Mesenchymal stem cell (in vitro differentiated cells and primary cell): ENCODE data around the gene FANCI.
A peak's percentile ranks its signal among the peaks of the same experiment; 100 is the strongest.
"Not testable (repeated sequence)": the region's sequence is repeated elsewhere in the genome, so short reads cannot be mapped to it uniquely, and the experiment has no call there.

ENCODE experiments used
- DNase-seq: peaks from one replicate; pipeline ENCODE4 v3.0.0-alpha.2; 2013
- H2AFZ ChIP-seq: one replicate; pipeline ENCODE4 v1.6.1; 2013; ENCODE audit warnings: low read depth, mild to moderate bottlenecking, control low read depth, inconsistent platforms, low read length, moderate library complexity
- H2AK5ac ChIP-seq: 2 replicates; pipeline ENCODE4 v1.6.1; 2013; ENCODE audit warnings: low read length, moderate library complexity, mild to moderate bottlenecking, inconsistent platforms; ENCODE audit not compliant: severe bottlenecking
- H2BK120ac ChIP-seq: one replicate; pipeline ENCODE4 v1.6.1; 2013; ENCODE audit warnings: low read depth, mild to moderate bottlenecking, inconsistent platforms, low read length, moderate library complexity
- H2BK12ac ChIP-seq, 2 experiments: one replicate each; pipeline ENCODE4 v1.6.1; 2013; ENCODE audit warnings: inconsistent platforms in 2 of 2, low read length in 2 of 2, mild to moderate bottlenecking in 2 of 2, moderate library complexity in 2 of 2, control low read depth in 1 of 2
- H2BK15ac ChIP-seq: one replicate; pipeline ENCODE4 v1.6.1; 2013; ENCODE audit warnings: mild to moderate bottlenecking, low read depth, inconsistent platforms; ENCODE audit not compliant: poor library complexity, severe bottlenecking
- H2BK5ac ChIP-seq: 2 replicates; pipeline ENCODE4 v1.6.1; 2013; ENCODE audit warnings: low read depth, mild to moderate bottlenecking, low read length, control low read depth, inconsistent platforms; ENCODE audit not compliant: poor library complexity, severe bottlenecking
- H3K14ac ChIP-seq, 2 experiments: one replicate each; pipeline ENCODE4 v1.6.1; 2013; ENCODE audit warnings: inconsistent platforms in 2 of 2, low read length in 2 of 2, control low read depth in 1 of 2, mild to moderate bottlenecking in 1 of 2, moderate library complexity in 1 of 2
- H3K18ac ChIP-seq, 2 experiments: one replicate each; pipeline ENCODE4 v1.6.1; 2013; ENCODE audit warnings: inconsistent platforms in 2 of 2, low read length in 2 of 2, control low read depth in 1 of 2, low read depth in 1 of 2, mild to moderate bottlenecking in 1 of 2
- H3K23ac ChIP-seq, 2 experiments: one replicate each; pipeline ENCODE4 v1.6.1; 2013; ENCODE audit warnings: inconsistent platforms in 2 of 2, low read length in 2 of 2, mild to moderate bottlenecking in 2 of 2, moderate library complexity in 2 of 2, control low read depth in 1 of 2
- H3K27ac ChIP-seq: 2 replicates; pipeline ENCODE4 v1.5.1; 2013; ENCODE audit warnings: mild to moderate bottlenecking, moderate library complexity, low read length, control low read depth, inconsistent platforms; ENCODE audit not compliant: poor library complexity, severe bottlenecking
- H3K27me3 ChIP-seq, 2 experiments: 2 replicates each; pipeline versions ENCODE4 v1.6.1 to v1.7.0; 2013; ENCODE audit warnings: low read length in 2 of 2, mild to moderate bottlenecking in 2 of 2, moderate library complexity in 2 of 2, control low read depth in 1 of 2, inconsistent platforms in 1 of 2; ENCODE audit not compliant: control insufficient read depth in 1 of 2, insufficient read depth in 1 of 2
- H3K36me3 ChIP-seq, 2 experiments: 2 replicates each; pipeline versions ENCODE4 v1.6.1 to v1.7.0; 2013; ENCODE audit warnings: low read length in 2 of 2, control low read depth in 1 of 2, inconsistent platforms in 1 of 2, low read depth in 1 of 2, mild to moderate bottlenecking in 1 of 2; ENCODE audit not compliant: insufficient read depth in 2 of 2, control insufficient read depth in 1 of 2
- H3K4ac ChIP-seq, 2 experiments: one replicate each; pipeline ENCODE4 v1.6.1; 2013; ENCODE audit warnings: inconsistent platforms in 2 of 2, low read length in 2 of 2, mild to moderate bottlenecking in 2 of 2, moderate library complexity in 2 of 2, control low read depth in 1 of 2, low read depth in 1 of 2
- H3K4me1 ChIP-seq: 2 replicates; pipeline ENCODE4 v1.6.1; 2013; ENCODE audit warnings: low read depth, low read length, control low read depth; ENCODE audit not compliant: control insufficient read depth, insufficient read depth
- H3K4me2 ChIP-seq: 2 replicates; pipeline ENCODE4 v1.6.1; 2013; ENCODE audit warnings: low read length, mild to moderate bottlenecking, inconsistent platforms; ENCODE audit not compliant: poor library complexity, severe bottlenecking
- H3K4me3 ChIP-seq, 2 experiments: 2 replicates each; pipeline versions ENCODE4 v1.5.1 to v1.7.0; 2013; ENCODE audit warnings: low read length in 2 of 2, mild to moderate bottlenecking in 2 of 2, control low read depth in 1 of 2, low read depth in 1 of 2; ENCODE audit not compliant: insufficient read depth in 1 of 2
- H3K79me1 ChIP-seq: replicated peaks from 2 replicates; pipeline ENCODE4 v1.6.1; 2013; ENCODE audit warnings: mild to moderate bottlenecking, control low read depth, low read length, inconsistent platforms; ENCODE audit not compliant: poor library complexity, severe bottlenecking
- H3K9ac ChIP-seq: 2 replicates; pipeline ENCODE4 v1.7.0; 2013; ENCODE audit warnings: mild to moderate bottlenecking, low read length, moderate library complexity
- H3K9me3 ChIP-seq: 2 replicates; pipeline ENCODE4 v1.7.0; 2013; ENCODE audit warnings: mild to moderate bottlenecking, low read length; ENCODE audit not compliant: control insufficient read depth
- H4K8ac ChIP-seq: one replicate; pipeline ENCODE4 v1.6.1; 2013; ENCODE audit warnings: inconsistent platforms, mild to moderate bottlenecking, low read length, moderate library complexity
- H4K91ac ChIP-seq: one replicate; pipeline ENCODE4 v1.6.1; 2013; ENCODE audit warnings: mild to moderate bottlenecking, low read length, inconsistent platforms
- WGBS: methylation state at CpG from one replicate; pipeline ENCODE4 v1.1.7; 2013; ENCODE audit warnings: mixed read lengths; 5-methylcytosine and 5-hydroxymethylcytosine counted together

FANCI gene

DNA sequence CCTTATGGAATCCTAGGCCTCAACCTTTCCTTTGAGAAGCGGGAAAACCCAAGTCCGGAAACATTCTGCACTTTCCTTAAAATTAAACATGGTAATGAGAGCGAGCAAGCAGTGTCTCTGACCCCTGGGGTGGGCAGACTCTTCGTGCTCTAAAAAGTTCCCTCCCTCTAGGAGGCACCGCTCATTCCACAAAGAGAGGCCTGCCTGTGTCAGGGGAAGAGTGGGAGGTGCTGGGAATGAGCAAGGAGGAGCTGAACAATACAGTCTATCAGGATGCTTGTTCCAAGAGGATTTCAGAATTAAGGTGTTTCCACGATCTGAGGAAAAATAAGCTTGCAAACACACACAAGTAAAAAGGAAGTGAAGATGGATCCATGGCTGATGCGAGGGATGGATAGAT lies 16.4 kb upstream of the FANCI start:
- 79% methylated on average over 7 of the region's 7 CpGs for WGBS
- Histone ChIP-seq H3K4ac (no peak overlapping the region), H3K27me3 (peaks cover 2 to 5% of the 10 kb centered on the region in 2 experiments), H3K4me1 (no peaks in the 10 kb centered on the region), H3K27ac (no peak overlapping the region), H3K14ac (no peak overlapping the region), H3K4me3 (no peak overlapping the region), H3K4me2 (no peak overlapping the region), H2BK15ac (no peak overlapping the region), H4K91ac (no peak overlapping the region), H2BK5ac (no peak overlapping the region), H2AK5ac (no peak overlapping the region), H3K9me3 (no peaks in the 10 kb centered on the region), H2AFZ (no peak overlapping the region), H3K23ac (no peak overlapping the region), H3K36me3 (no peaks in the 10 kb centered on the region), H2BK120ac (no peak overlapping the region), H2BK12ac (no peak overlapping the region), H3K79me1 (no peaks in the 10 kb centered on the region), H3K18ac (no peak overlapping the region), H3K9ac (no peak overlapping the region), H4K8ac (no peak overlapping the region)
- no peak for DNase-seq

- Histone ChIP-seq H3K79me1 (no peaks in the 10 kb centered on the region), H3K4ac (no peak overlapping the region), H3K36me3 (no peaks in the 10 kb centered on the region), H3K9ac (no peak overlapping the region), H2AK5ac (no peak overlapping the region), H3K27ac (no peak overlapping the region), H2BK120ac (no peak overlapping the region), H2BK5ac (no peak overlapping the region), H3K4me1 (no peaks in the 10 kb centered on the region), H3K14ac (no peak overlapping the region), H2BK12ac (no peak overlapping the region), H3K18ac (no peak overlapping the region), H3K4me3 (no peak overlapping the region), H3K9me3 (no peaks in the 10 kb centered on the region), H4K91ac (no peak overlapping the region), H2AFZ (no peak overlapping the region), H3K4me2 (no peak overlapping the region), H3K27me3 (no peaks in the 10 kb centered on the region), H3K23ac (no peak overlapping the region), H4K8ac (no peak overlapping the region), H2BK15ac (no peak overlapping the region)
- peak; percentile 25 for DNase-seq
- WGBS = 61% methylated on average over 4 of the region's 5 CpGs
Observed at GRCh38 chr15:89230277-89230676, 13.5 kb upstream of the FANCI start.

DNA sequence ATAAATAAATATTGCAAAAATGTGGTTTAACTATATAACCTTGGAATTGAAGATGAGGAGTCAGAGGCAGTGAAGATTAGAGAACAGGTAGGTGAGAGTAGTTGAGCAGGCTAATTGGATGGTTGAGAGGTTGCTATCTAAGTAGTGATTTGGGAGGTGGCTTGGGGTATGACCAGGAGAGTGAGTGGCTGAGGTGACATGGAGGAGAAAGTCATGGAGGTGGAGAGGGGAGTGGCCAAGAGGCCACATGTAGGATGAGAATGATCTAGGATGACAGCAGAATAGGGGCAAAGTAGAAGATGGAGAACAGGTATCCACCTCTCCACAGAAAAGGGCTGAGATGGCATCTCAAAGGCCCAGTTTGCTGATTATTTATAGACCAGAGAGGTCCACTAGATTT lies 11.9 kb upstream of the FANCI start:
- H4K91ac ChIP-seq = no peak overlapping the region
- no peak overlapping the region for H3K4ac ChIP-seq
- H3K14ac ChIP-seq = no peak overlapping the region
- H3K4me3 ChIP-seq = no peak overlapping the region
- H3K36me3 ChIP-seq = no peaks in the 10 kb centered on the region
- H3K27ac ChIP-seq = no peak overlapping the region
- H3K23ac ChIP-seq = peak overlapping the region in 1 of 2 experiments; percentile 14
- H3K4me1 ChIP-seq = no peaks in the 10 kb centered on the region
- H3K9me3 ChIP-seq = no peaks in the 10 kb centered on the region
- no peak for DNase-seq
- no peak overlapping the region for H3K4me2 ChIP-seq
- H3K27me3 ChIP-seq = peaks cover 0 to 3% of the 10 kb centered on the region in 2 experiments
- no peak overlapping the region for H2AFZ ChIP-seq
- no peaks in the 10 kb centered on the region for H3K79me1 ChIP-seq
- H2BK5ac ChIP-seq = no peak overlapping the region
- H3K18ac ChIP-seq = no peak overlapping the region
- no peak overlapping the region for H4K8ac ChIP-seq
- H3K9ac ChIP-seq = no peak overlapping the region
- H2AK5ac ChIP-seq = no peak overlapping the region
- no peak overlapping the region for H2BK15ac ChIP-seq
- H2BK12ac ChIP-seq = no peak overlapping the region
- H2BK120ac ChIP-seq = no peak overlapping the region

DNA sequence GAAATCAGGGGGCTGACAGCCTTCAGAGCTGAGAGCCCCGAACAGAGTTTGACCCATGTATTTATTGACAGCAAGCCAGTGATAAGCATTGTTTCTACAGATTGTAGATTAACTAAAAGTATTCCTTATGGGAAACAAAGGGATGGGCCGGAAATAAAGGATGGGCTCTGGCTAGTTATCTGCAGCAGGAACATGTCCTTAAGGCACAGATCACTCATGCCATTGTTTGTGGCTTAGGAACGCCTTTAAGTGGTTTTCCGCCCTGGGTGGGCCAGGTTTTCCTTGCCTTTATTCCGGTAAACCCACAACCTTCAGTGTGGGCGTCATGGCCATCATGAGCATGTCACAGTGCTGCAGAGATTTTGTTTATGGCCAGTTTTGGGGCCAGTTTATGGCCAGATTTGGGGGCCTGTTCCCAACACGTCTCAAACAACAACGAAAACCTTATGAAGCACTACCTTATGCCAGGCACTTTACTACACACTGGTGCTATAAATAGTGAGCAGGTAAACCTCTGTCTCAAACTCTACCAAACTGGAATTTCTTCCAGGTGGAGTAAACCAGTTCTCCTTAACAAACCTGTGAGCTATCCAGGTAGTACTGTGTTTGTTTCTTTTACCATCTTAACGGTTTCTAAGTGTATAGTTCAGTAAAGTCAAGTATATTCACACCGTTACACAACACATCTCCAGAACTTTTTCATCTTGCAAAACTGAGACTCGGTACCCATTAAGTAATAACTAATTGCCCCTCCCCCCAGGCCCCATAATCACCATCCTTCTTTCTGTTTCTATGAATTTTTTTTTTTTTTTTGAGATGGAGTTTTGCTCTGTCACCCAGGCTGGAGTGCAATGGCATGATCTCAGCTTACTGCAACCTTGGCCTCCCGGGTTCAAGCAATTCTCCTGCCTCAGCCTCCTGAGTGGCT lies 3.6 kb upstream of the FANCI start:
- not testable (repeated sequence) for DNase-seq, H2BK15ac ChIP-seq, H3K4me2 ChIP-seq, H3K18ac ChIP-seq, H3K9me3 ChIP-seq, H3K27me3 ChIP-seq, H2BK12ac ChIP-seq, H3K79me1 ChIP-seq, H2BK120ac ChIP-seq, H3K14ac ChIP-seq, H4K91ac ChIP-seq, H3K4ac ChIP-seq, H3K36me3 ChIP-seq, H3K27ac ChIP-seq, H3K4me3 ChIP-seq, H4K8ac ChIP-seq, H2AFZ ChIP-seq, H3K4me1 ChIP-seq, H3K23ac ChIP-seq, H2BK5ac ChIP-seq, H2AK5ac ChIP-seq, H3K9ac ChIP-seq
- 82% methylated on average over 10 of the region's 12 CpGs for WGBS
